ENCODE measurements around the gene DDX41.

Gene DDX41

DNA sequence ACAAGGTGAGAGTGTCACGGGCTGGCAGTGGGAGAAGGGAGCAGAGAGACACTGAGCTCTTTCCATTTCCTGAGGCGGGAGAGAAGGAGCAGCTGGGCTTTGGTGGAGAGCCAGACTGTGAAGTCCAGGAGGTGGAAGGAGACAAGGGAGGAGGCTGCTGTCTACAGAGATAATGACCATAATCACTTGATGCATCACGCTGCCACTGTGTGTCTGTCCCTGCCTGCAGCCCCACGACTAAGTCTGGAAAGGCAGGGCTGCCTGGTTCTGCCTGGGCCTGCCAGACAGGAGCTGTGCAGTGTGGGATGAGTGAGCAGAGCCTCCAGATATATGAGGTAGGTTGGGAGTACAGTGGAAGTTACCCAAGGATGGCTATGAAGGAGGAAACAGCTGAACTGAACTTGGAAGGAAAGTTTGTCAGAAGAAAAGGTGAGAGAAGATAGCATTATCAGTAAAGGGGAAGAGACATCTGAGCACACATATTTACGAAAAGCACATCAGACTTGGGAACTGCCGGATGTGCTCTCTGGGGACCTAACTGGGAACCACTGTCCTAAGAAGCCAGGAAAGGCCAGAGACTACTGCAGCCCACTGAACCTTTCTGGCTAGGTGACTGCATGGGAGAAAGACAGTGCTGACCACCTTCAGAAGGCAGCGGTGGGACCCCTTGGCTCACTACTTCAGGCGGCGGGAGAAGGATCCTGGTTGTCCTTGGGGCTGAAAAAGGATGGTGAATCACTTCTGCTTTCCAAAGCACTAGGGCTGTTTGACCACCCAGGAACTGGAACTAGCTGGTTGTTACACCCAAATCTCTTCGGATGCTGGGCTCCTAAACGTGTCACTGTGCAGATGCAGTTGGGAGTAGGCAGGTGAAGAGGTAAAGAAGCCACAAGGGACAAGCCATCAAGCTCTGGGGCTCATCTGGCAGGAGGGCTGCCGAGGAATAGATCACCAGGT is 12.8 kb upstream of the DDX41 start:
- Histone ChIP-seq H3K4me3 (ENCODE audit: low read length) (no peak overlapping the region), H3F3A (ENCODE audit: insufficient read depth, low read length) (no peaks in the 10 kb centered on the region), H3K9ac (ENCODE audit: low read length) (no peak overlapping the region), H3K9me2 (replicated peaks; ENCODE audit: insufficient read depth, low read length) (no peaks in the 10 kb centered on the region), H3K4me2 (ENCODE audit: low read depth, low read length) (no peak overlapping the region), H2AFZ (ENCODE audit: low read length) (no peak overlapping the region), H4K20me1 (ENCODE audit: insufficient read depth, low read length) (no peaks in the 10 kb centered on the region), H3K4me1 (ENCODE audit: low read length) (no peaks in the 10 kb centered on the region), H3K27me3 (replicated peaks; ENCODE audit: insufficient read depth, low read length) (no peaks in the 10 kb centered on the region), H3K79me2 (ENCODE audit: low read length) (peaks cover 9% of the 10 kb centered on the region), H3K36me3 (replicated peaks; ENCODE audit: insufficient read depth, low read length) (no peaks in the 10 kb centered on the region), H3K27ac (ENCODE audit: low read length) (no peak overlapping the region), H3K9me3 (replicated peaks; ENCODE audit: insufficient read depth, low read length) (no peaks in the 10 kb centered on the region)
- no peak for TF ChIP-seq EZH2phosphoT487 (IDR thresholded peaks at IDR 0.05; ENCODE audit: low read length)
- no peak for TF ChIP-seq EZH2 (optimal IDR thresholded peaks at IDR 0.05; ENCODE audit: low read depth, low read length)
- TF ChIP-seq, protein P1, sequence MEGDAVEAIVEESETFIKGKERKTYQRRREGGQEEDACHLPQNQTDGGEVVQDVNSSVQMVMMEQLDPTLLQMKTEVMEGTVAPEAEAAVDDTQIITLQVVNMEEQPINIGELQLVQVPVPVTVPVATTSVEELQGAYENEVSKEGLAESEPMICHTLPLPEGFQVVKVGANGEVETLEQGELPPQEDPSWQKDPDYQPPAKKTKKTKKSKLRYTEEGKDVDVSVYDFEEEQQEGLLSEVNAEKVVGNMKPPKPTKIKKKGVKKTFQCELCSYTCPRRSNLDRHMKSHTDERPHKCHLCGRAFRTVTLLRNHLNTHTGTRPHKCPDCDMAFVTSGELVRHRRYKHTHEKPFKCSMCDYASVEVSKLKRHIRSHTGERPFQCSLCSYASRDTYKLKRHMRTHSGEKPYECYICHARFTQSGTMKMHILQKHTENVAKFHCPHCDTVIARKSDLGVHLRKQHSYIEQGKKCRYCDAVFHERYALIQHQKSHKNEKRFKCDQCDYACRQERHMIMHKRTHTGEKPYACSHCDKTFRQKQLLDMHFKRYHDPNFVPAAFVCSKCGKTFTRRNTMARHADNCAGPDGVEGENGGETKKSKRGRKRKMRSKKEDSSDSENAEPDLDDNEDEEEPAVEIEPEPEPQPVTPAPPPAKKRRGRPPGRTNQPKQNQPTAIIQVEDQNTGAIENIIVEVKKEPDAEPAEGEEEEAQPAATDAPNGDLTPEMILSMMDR (IDR thresholded peaks at IDR 0.05; ENCODE audit: low read length), result no peak
- no peak for DNase-seq

GRCh38 chr5:177528631-177529030 is 11.9 kb upstream of the DDX41 start:
- Histone ChIP-seq H3K36me3 (replicated peaks; ENCODE audit: insufficient read depth, low read length) (no peaks in the 10 kb centered on the region), H3K4me3 (ENCODE audit: low read length) (no peak overlapping the region), H3F3A (ENCODE audit: insufficient read depth, low read length) (no peaks in the 10 kb centered on the region), H3K27me3 (replicated peaks; ENCODE audit: insufficient read depth, low read length) (no peaks in the 10 kb centered on the region), H3K9me2 (replicated peaks; ENCODE audit: insufficient read depth, low read length) (no peaks in the 10 kb centered on the region), H3K79me2 (ENCODE audit: low read length) (peaks cover 5% of the 10 kb centered on the region; the same call in 1 of the 2 replicates), H3K9me3 (replicated peaks; ENCODE audit: insufficient read depth, low read length) (no peaks in the 10 kb centered on the region), H3K4me2 (ENCODE audit: low read depth, low read length) (no peak overlapping the region), H3K4me1 (ENCODE audit: low read length) (no peaks in the 10 kb centered on the region), H3K27ac (ENCODE audit: low read length) (no peak overlapping the region), H3K9ac (ENCODE audit: low read length) (no peak overlapping the region), H4K20me1 (ENCODE audit: insufficient read depth, low read length) (no peaks in the 10 kb centered on the region), H2AFZ (ENCODE audit: low read length) (no peak overlapping the region)
- TF ChIP-seq EZH2 (optimal IDR thresholded peaks at IDR 0.05; ENCODE audit: low read depth, low read length) (no peak), EZH2phosphoT487 (IDR thresholded peaks at IDR 0.05; ENCODE audit: low read length) (no peak)
- TF ChIP-seq, protein P1 (IDR thresholded peaks at IDR 0.05; ENCODE audit: low read length), result no peak
- no peak for DNase-seq

- H3K27ac ChIP-seq (ENCODE audit: low read length), result no peak overlapping the region
- no peaks in the 10 kb centered on the region for H3F3A ChIP-seq (ENCODE audit: insufficient read depth, low read length)
- no peaks in the 10 kb centered on the region for H3K27me3 ChIP-seq (replicated peaks; ENCODE audit: insufficient read depth, low read length)
- no peak overlapping the region for H3K9ac ChIP-seq (ENCODE audit: low read length)
- no peaks in the 10 kb centered on the region for H4K20me1 ChIP-seq (ENCODE audit: insufficient read depth, low read length)
- no peaks in the 10 kb centered on the region for H3K36me3 ChIP-seq (replicated peaks; ENCODE audit: insufficient read depth, low read length)
- H3K9me2 ChIP-seq (replicated peaks; ENCODE audit: insufficient read depth, low read length), result no peaks in the 10 kb centered on the region
- H2AFZ ChIP-seq (ENCODE audit: low read length), result no peak overlapping the region
- no peaks in the 10 kb centered on the region for H3K4me1 ChIP-seq (ENCODE audit: low read length)
- TF ChIP-seq, protein P1 (IDR thresholded peaks at IDR 0.05; ENCODE audit: low read length), result no peak
- TF ChIP-seq EZH2 (optimal IDR thresholded peaks at IDR 0.05; ENCODE audit: low read depth, low read length) (no peak), EZH2phosphoT487 (IDR thresholded peaks at IDR 0.05; ENCODE audit: low read length) (no peak)
- H3K9me3 ChIP-seq (replicated peaks; ENCODE audit: insufficient read depth, low read length), result no peaks in the 10 kb centered on the region
- no peak for DNase-seq
- H3K4me2 ChIP-seq (ENCODE audit: low read depth, low read length), result no peak overlapping the region
- H3K79me2 ChIP-seq (ENCODE audit: low read length), result 0 out of 2 replicates have a peak, but pooled peaks cover 5% of the 10 kb centered on the region
- no peak overlapping the region for H3K4me3 ChIP-seq (ENCODE audit: low read length)
Measured at GRCh38 chr5:177527595-177527994, 10.8 kb upstream of the DDX41 start.

Data from MM.1S (cell line).